Loucy (cell line): ENCODE results near the gene SPATC1L.

Experiments
- H2AFZ ChIP-seq: fragments of 200-600 bp; sonication (generic); 2 replicates; pipeline ENCODE4 v1.6.0; 2016; ENCODE audit warnings: antibody characterized with exemption, mild to moderate bottlenecking, low read length, moderate library complexity
- H3F3A ChIP-seq: fragments of 200-600 bp; 2 replicates; pipeline ENCODE4 v1.6.0; 2016; ENCODE audit warnings: antibody characterized with exemption, low read depth, mild to moderate bottlenecking
- H3K27me3 ChIP-seq: fragments of 200-600 bp; sonication (generic); 2 replicates; pipeline ENCODE4 v1.6.1; 2014; ENCODE audit warnings: low read length, mild to moderate bottlenecking; ENCODE audit not compliant: insufficient read depth, poor library complexity, severe bottlenecking
- H3K36me3 ChIP-seq: fragments of 200-600 bp; sonication (generic); 2 replicates; pipeline ENCODE4 v1.6.1; 2016; ENCODE audit warnings: low read length; ENCODE audit not compliant: insufficient read depth
- H3K4me1 ChIP-seq: fragments of 200-600 bp; sonication (generic); 2 replicates; pipeline ENCODE4 v1.5.1; 2014; ENCODE audit warnings: low read length, mild to moderate bottlenecking; ENCODE audit not compliant: insufficient read depth, poor library complexity, severe bottlenecking
- H3K4me2 ChIP-seq: fragments of 200-600 bp; sonication (generic); 2 replicates; pipeline ENCODE4 v1.6.0; 2014; ENCODE audit warnings: antibody characterized with exemption, low read length, low read depth, mild to moderate bottlenecking; ENCODE audit not compliant: poor library complexity, severe bottlenecking
- H3K4me3 ChIP-seq: fragments of 200-600 bp; sonication (generic); 2 replicates; pipeline ENCODE4 v1.5.1; 2014; ENCODE audit warnings: low read length, mild to moderate bottlenecking, mixed read lengths; ENCODE audit not compliant: poor library complexity, severe bottlenecking
- H3K79me2 ChIP-seq: fragments of 200-600 bp; sonication (generic); 2 replicates; pipeline ENCODE4 v1.6.1; 2014; ENCODE audit warnings: low read length; ENCODE audit not compliant: insufficient read depth
- H3K9ac ChIP-seq: fragments of 200-600 bp; sonication (generic); 2 replicates; pipeline ENCODE4 v1.6.0; 2014; ENCODE audit warnings: mild to moderate bottlenecking, low read depth, low read length, moderate library complexity; ENCODE audit not compliant: poor library complexity, severe bottlenecking
- H3K9me2 ChIP-seq: fragments of 200-600 bp; sonication (generic); replicated peaks from 2 replicates; pipeline ENCODE4 v1.6.1; 2016; ENCODE audit warnings: low read depth, low read length, mixed read lengths
- H3K9me3 ChIP-seq: fragments of 200-600 bp; sonication (generic); 2 replicates; pipeline ENCODE4 v1.6.1; 2014; ENCODE audit warnings: mild to moderate bottlenecking, antibody characterized with exemption, low read length, low read depth; ENCODE audit not compliant: insufficient read depth
- H4K20me1 ChIP-seq: fragments of 200-600 bp; sonication (generic); 2 replicates; pipeline ENCODE4 v1.6.0; 2014; ENCODE audit warnings: antibody characterized with exemption, low read length, mild to moderate bottlenecking; ENCODE audit not compliant: insufficient read depth, poor library complexity, severe bottlenecking
- CTCF ChIP-seq: fragments of 200-600 bp; sonication (generic); conservative IDR thresholded peaks from 2 replicates; pipeline ENCODE4 v1.5.1; 2014; ENCODE audit warnings: mild to moderate bottlenecking, antibody characterized with exemption, low read length
- EZH2phosphoT487 ChIP-seq: fragments of 200-600 bp; IDR thresholded peaks from 2 replicates; pipeline ENCODE4 v1.6.1; 2018; ENCODE audit warnings: antibody characterized with exemption, mild to moderate bottlenecking, moderate library complexity, borderline replicate concordance

Gene SPATC1L

GRCh38 chr21:46145159-46145839, 39.0 kb downstream of the SPATC1L start:
- Histone ChIP-seq H3K9ac (no peak overlapping the region), H3F3A (no peaks in the 10 kb centered on the region), H3K27me3 (no peaks in the 10 kb centered on the region), H3K9me3 (no peaks in the 10 kb centered on the region), H2AFZ (no peak overlapping the region), H3K9me2 (no peaks in the 10 kb centered on the region), H4K20me1 (no peaks in the 10 kb centered on the region), H3K36me3 (no peaks in the 10 kb centered on the region), H3K4me1 (peaks cover 9% of the 10 kb centered on the region), H3K4me3 (no peak overlapping the region), H3K79me2 (no peaks in the 10 kb centered on the region), H3K4me2 (peak overlapping the region; percentile 37)
- no peak for TF ChIP-seq CTCF
- no peak for TF ChIP-seq EZH2phosphoT487

- no peaks in the 10 kb centered on the region for H3K9me3 ChIP-seq
- TF ChIP-seq CTCF (no peak), EZH2phosphoT487 (no peak)
- H3K4me1 ChIP-seq: peaks cover 9% of the 10 kb centered on the region
These were observed 39.7 kb downstream of the SPATC1L start for GRCh38 chr21:46144464-46145070.

DNA sequence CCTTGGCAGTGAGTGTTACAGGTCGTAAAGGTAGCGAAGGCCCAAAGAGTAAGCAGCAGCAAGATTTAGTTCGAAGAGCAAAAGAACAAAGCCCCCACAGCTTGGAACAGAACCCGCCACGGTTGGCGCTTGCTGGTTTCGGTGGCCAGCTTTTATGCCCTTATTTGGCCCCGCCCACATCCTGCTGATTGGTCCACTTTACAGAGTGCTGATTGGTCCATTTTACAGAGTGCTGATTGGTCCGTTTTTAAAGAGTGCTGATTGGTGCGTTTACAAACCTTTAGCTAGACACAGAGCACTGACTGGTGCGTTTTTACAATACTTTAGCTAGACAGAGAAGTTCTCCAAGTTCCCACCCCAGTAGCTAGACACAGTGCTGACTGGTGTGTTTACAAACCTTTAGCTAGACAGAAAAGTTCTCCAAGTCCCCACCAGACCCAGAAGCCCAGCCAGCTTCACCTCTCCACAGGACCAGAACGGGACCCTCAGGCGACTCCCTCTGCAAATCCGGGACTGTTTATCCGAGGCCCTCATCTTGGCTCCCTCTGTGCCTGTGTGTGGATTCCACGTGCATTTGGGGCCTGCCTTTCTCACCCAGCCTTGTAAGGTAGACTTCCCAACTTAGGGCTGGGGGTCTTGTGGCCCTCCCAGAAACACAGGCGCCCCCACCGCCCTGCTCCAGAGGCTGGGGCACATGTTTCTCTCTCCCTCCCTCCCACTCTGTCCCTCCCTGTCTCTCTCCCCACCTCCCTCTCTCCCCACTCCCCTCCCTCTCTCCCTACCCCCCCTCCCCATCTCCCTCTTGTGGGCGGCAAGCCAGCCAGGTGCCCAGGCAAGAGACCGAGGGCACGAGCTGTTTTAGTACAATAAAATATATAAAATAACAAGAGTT, 41.4 kb downstream of the SPATC1L start:
- Histone ChIP-seq H3K4me3 (no peak overlapping the region), H3K9ac (no peak overlapping the region), H4K20me1 (no peaks in the 10 kb centered on the region), H3K4me2 (peak overlapping the region; percentile 11), H3K36me3 (no peaks in the 10 kb centered on the region), H3K9me2 (no peaks in the 10 kb centered on the region), H3K79me2 (no peaks in the 10 kb centered on the region), H2AFZ (no peak overlapping the region), H3K27me3 (no peaks in the 10 kb centered on the region), H3K9me3 (no peaks in the 10 kb centered on the region), H3F3A (no peaks in the 10 kb centered on the region), H3K4me1 (peaks cover 9% of the 10 kb centered on the region)
- TF ChIP-seq CTCF: no peak
- TF ChIP-seq EZH2phosphoT487: no peak

More at GRCh38 chr21:46144464-46145070, 39.7 kb downstream of the SPATC1L start:
- H3K4me3 ChIP-seq: no peak overlapping the region
- no peaks in the 10 kb centered on the region for H3K79me2 ChIP-seq
- no peaks in the 10 kb centered on the region for H3K36me3 ChIP-seq
- no peak overlapping the region for H3K9ac ChIP-seq
- H3K9me2 ChIP-seq: no peaks in the 10 kb centered on the region
- no peaks in the 10 kb centered on the region for H4K20me1 ChIP-seq
- peak overlapping the region; percentile 37 for H3K4me2 ChIP-seq
- no peaks in the 10 kb centered on the region for H3K27me3 ChIP-seq
- no peaks in the 10 kb centered on the region for H3F3A ChIP-seq
- no peak overlapping the region for H2AFZ ChIP-seq
